ENCODE results near the gene E2F4.
A peak's percentile ranks its signal among the peaks of the same experiment; 100 is the strongest.

Gene E2F4

DNA sequence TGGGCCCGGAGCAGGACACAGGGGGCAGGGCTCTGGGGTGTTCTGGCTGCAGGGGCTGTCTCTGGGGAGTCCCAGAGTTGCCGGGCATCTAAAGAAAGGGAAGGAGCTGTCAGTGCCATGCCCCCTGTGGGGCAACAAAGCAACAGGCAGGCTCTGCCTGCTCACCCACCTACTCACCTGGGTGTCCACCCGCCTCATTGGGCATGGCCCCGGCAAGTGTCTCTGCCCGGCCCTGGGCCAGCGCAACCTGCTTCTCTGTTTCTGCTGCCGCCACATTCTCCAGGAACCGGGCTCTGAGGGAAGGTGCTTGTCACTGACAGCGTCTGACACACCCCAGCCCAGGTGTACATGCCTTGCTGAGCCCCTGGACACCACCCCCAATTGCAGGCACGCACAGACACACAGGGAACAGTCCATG is 42.2 kb downstream of the E2F4 start:
- Histone ChIP-seq H3K4me3 (ENCODE audit: control insufficient read depth in 1 of 7, extremely low read depth in 1 of 7, insufficient read depth in 4 of 7, low read depth in 2 of 7, low read length in 6 of 7) (no peak overlapping the region), H3K27ac (ENCODE audit: insufficient read depth in 1 of 2, low read depth in 1 of 2, low read length in 2 of 2, poor library complexity in 1 of 2, severe bottlenecking in 2 of 2) (no peak overlapping the region), H3K9me3 (ENCODE audit: control extremely low read depth in 1 of 5, control insufficient read depth in 4 of 5, insufficient read depth in 2 of 5, low read depth in 1 of 5, low read length in 4 of 5) (no peaks in the 10 kb centered on the region), H3K27me3 (replicated peaks in 2 of 5; ENCODE audit: control insufficient read depth in 4 of 5, insufficient read depth in 5 of 5, low read length in 4 of 5) (no peaks in the 10 kb centered on the region), H3K4me1 (ENCODE audit: control extremely low read depth in 1 of 4, control insufficient read depth in 4 of 4, insufficient read depth in 4 of 4, low read length in 3 of 4) (no peaks in the 10 kb centered on the region), H3K36me3 (ENCODE audit: control insufficient read depth in 4 of 4, insufficient read depth in 4 of 4, low read length in 3 of 4) (peaks cover 13 to 88% (median 70%) of the 10 kb centered on the region in 4 experiments)
- DNase-seq: no peak
- POLR2A ChIA-PET: interaction anchor here (1.5 to 2.4 kb wide), 2 partner anchors 11 to 13 kb away, joined by 3 to 12 read pairs; partner anchors contain the start of gene FHOD1
- CTCF ChIA-PET: interaction anchor here (0.9 to 10.7 kb wide), 2 partner anchors 12 to 32 kb away, joined by 3 to 108 read pairs; partner anchors contain the start of genes FHOD1 and SLC9A5
- WGBS (ENCODE audit: insufficient coverage): 97% methylated on average over 9 of the region's 10 CpGs

DNA sequence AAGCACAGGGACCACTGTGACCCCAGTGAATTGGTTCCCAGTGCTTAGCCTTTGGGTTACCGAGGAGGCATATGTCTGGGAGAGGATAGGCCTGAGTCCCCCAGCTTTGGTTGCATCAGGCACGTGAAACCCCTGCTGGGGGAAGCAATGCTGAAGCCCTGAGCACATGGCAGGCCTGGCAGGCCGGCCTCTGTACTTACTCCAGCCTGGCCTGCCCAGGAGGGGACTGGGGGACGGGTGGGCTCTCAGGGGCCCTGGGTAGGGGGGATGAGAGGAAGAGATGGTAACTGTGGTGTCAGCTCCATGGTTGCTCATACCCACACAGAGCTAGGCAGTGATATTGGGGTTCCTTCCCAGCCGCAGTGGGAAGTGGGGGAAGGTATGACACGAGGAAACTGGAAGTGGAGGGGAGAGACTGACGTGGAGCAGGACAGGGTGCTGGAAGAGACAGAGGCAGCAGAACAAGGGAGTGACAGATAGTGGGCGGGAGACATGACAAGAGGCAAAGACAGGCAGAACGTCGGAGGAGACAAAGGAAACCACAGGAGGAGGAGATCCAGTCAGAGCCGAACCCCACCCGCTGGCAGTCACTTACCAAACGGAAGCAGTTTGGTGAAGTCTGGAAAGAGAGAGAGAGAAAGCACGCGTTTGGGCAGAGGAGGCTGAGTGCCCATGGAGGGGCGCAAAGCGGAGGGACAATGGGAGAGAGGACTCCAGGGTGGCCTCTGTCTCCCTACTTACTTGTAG is 44.0 kb downstream of the E2F4 start:
- Histone ChIP-seq H3K4me3 (ENCODE audit: control insufficient read depth in 1 of 7, extremely low read depth in 1 of 7, insufficient read depth in 4 of 7, low read depth in 2 of 7, low read length in 6 of 7) (no peak overlapping the region), H3K27me3 (replicated peaks in 2 of 5; ENCODE audit: control insufficient read depth in 4 of 5, insufficient read depth in 5 of 5, low read length in 4 of 5) (no peaks in the 10 kb centered on the region), H3K9me3 (ENCODE audit: control extremely low read depth in 1 of 5, control insufficient read depth in 4 of 5, insufficient read depth in 2 of 5, low read depth in 1 of 5, low read length in 4 of 5) (no peaks in the 10 kb centered on the region), H3K27ac (ENCODE audit: insufficient read depth in 1 of 2, low read depth in 1 of 2, low read length in 2 of 2, poor library complexity in 1 of 2, severe bottlenecking in 2 of 2) (no peak overlapping the region), H3K36me3 (ENCODE audit: control insufficient read depth in 4 of 4, insufficient read depth in 4 of 4, low read length in 3 of 4) (peaks cover 17 to 78% (median 58%) of the 10 kb centered on the region in 4 experiments), H3K4me1 (ENCODE audit: control extremely low read depth in 1 of 4, control insufficient read depth in 4 of 4, insufficient read depth in 4 of 4, low read length in 3 of 4) (peaks cover 0 to 6% (median under 1%) of the 10 kb centered on the region in 4 experiments)
- DNase-seq: peak in 1 of 3 donors; percentile 23
- ChIA-PET POLR2A (no interaction called here), CTCF (interaction anchor here (0.9 to 10.7 kb wide), 3 partner anchors 9 to 43 kb away, joined by 3 to 108 read pairs (median 4); partner anchors contain the start of genes FHOD1, SLC9A5 and TMEM208)
- 98% methylated on average over 17 of the region's 17 CpGs for WGBS (ENCODE audit: insufficient coverage)

DNA sequence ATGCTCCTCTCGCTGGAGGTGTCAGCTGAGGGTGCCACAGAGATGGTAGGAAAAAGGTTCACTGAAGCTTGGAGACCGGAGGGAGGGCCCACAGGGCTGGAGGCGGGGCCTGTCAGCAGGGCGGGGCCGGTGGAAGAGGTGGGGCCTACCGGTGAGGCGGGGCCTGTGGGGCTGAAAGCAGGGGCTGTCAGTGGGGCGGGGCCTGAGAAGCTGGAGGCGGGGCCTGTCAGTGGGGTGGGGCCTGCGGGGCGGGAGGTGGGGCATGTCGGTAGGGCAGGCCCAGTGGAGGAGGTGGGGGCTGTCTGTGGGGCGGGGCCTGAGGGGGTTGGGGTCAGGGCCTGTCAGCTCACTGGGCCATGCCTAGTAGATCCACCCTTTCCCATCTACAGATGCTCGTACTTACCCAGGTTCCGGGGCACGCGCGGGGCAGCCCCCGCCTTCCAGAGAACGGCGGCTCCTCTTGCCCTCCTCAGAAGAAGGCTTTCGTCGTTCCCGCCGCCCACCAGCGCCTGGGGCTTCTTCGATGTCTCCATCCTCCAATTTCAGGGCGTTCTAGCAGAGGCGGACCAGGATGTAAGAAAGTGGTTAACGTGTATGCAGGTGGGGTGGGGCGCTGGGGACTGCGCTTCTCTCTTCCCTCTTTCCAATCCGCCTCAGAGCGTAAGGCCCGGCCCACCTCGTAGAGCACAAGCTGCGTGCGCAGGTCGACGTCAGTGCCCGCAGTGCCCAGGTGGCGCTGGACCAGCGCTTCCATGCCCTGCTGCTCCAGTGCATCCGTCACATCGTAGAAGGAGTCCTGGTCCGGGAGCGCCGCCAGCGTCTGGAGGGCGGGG is 44.8 kb downstream of the E2F4 start:
- WGBS (ENCODE audit: insufficient coverage): 95% methylated on average over 30 of the region's 50 CpGs
- H3K4me1 ChIP-seq (ENCODE audit: control extremely low read depth in 1 of 4, control insufficient read depth in 4 of 4, insufficient read depth in 4 of 4, low read length in 3 of 4): peaks cover 0 to 14% (median 6%) of the 10 kb centered on the region in 4 experiments
- no peaks in the 10 kb centered on the region for H3K27me3 ChIP-seq (replicated peaks in 2 of 5; ENCODE audit: control insufficient read depth in 4 of 5, insufficient read depth in 5 of 5, low read length in 4 of 5)
- no peak overlapping the region for H3K4me3 ChIP-seq (ENCODE audit: control insufficient read depth in 1 of 7, extremely low read depth in 1 of 7, insufficient read depth in 4 of 7, low read depth in 2 of 7, low read length in 6 of 7)
- no peak overlapping the region for H3K27ac ChIP-seq (ENCODE audit: insufficient read depth in 1 of 2, low read depth in 1 of 2, low read length in 2 of 2, poor library complexity in 1 of 2, severe bottlenecking in 2 of 2)
- POLR2A ChIA-PET: interaction anchor here (1.9 kb wide), 1 partner anchor 9 kb away, joined by 5 read pairs; no protein-coding TSS in a partner anchor
- peaks cover 17 to 74% (median 51%) of the 10 kb centered on the region in 4 experiments for H3K36me3 ChIP-seq (ENCODE audit: control insufficient read depth in 4 of 4, insufficient read depth in 4 of 4, low read length in 3 of 4)
- peak; percentile 67 to 80 (median 75) for DNase-seq
- H3K9me3 ChIP-seq (ENCODE audit: control extremely low read depth in 1 of 5, control insufficient read depth in 4 of 5, insufficient read depth in 2 of 5, low read depth in 1 of 5, low read length in 4 of 5): no peaks in the 10 kb centered on the region
- CTCF ChIA-PET: interaction anchor here (0.9 to 10.7 kb wide), 4 partner anchors 9 to 43 kb away, joined by 3 to 108 read pairs (median 6); partner anchors contain the start of genes FHOD1, SLC9A5 and TMEM208

DNA sequence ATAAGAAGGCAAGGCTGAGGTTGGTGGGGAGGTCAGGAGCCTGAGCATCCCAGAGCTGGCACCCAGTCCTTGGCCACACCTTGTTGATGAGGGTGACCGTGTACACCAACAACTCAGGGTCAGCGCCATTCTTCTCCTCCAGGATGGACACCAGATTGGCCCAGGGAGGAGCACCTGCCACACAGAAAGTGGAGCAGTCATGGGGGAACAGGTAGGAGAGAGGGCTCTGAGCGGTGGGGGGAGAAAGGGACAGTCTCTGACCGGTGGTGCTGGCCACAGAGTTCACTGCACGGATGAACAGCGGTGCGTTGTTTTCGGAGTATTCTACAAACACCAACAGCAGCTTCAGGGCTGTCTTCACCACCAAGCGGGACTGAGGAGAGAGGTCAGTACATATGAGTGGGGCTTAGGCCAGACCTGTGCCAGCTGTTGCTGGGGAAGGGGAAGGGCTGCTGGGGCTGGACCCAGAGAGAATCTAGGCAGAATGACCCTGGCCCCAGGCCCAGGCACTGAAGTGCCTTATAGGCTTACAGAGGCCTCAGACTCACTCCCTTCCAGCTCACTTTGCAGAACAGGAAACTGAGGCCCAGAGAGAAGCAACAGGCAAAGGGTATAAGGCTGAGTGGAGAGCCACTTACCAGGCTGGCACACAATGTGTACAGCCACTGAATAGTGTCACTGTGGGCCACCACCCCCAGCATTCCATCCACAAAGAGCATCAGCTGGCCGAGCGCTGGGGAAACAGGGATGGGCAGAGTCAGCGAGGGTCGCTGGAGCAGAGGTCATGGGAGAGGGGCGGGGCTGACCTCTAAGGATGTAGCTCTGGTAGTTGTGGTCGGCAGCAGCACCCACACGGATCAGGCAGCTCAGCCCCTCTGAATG is 45.7 kb downstream of the E2F4 start:
- H3K36me3 ChIP-seq (ENCODE audit: control insufficient read depth in 4 of 4, insufficient read depth in 4 of 4, low read length in 3 of 4): peaks cover 17 to 73% (median 49%) of the 10 kb centered on the region in 4 experiments
- H3K27ac ChIP-seq (ENCODE audit: insufficient read depth in 1 of 2, low read depth in 1 of 2, low read length in 2 of 2, poor library complexity in 1 of 2, severe bottlenecking in 2 of 2): no peak overlapping the region
- H3K4me1 ChIP-seq (ENCODE audit: control extremely low read depth in 1 of 4, control insufficient read depth in 4 of 4, insufficient read depth in 4 of 4, low read length in 3 of 4): peaks cover under 1 to 22% (median 11%) of the 10 kb centered on the region in 4 experiments
- 94% methylated on average over 12 of the region's 16 CpGs for WGBS (ENCODE audit: insufficient coverage)
- H3K27me3 ChIP-seq (replicated peaks in 2 of 5; ENCODE audit: control insufficient read depth in 4 of 5, insufficient read depth in 5 of 5, low read length in 4 of 5): no peaks in the 10 kb centered on the region
- no peak for DNase-seq
- CTCF ChIA-PET: interaction anchor here (1.0 to 2.3 kb wide), 3 partner anchors 8 to 10 kb away, joined by 3 to 9 read pairs (median 9); partner anchors contain the start of genes FHOD1, SLC9A5 and TMEM208
- H3K4me3 ChIP-seq (ENCODE audit: control insufficient read depth in 1 of 7, extremely low read depth in 1 of 7, insufficient read depth in 4 of 7, low read depth in 2 of 7, low read length in 6 of 7): no peak overlapping the region
- H3K9me3 ChIP-seq (ENCODE audit: control extremely low read depth in 1 of 5, control insufficient read depth in 4 of 5, insufficient read depth in 2 of 5, low read depth in 1 of 5, low read length in 4 of 5): no peaks in the 10 kb centered on the region
- POLR2A ChIA-PET: interaction anchor here (1.9 kb wide), 2 partner anchors 8 to 10 kb away, joined by 5 read pairs; partner anchors contain the start of gene TMEM208

DNA sequence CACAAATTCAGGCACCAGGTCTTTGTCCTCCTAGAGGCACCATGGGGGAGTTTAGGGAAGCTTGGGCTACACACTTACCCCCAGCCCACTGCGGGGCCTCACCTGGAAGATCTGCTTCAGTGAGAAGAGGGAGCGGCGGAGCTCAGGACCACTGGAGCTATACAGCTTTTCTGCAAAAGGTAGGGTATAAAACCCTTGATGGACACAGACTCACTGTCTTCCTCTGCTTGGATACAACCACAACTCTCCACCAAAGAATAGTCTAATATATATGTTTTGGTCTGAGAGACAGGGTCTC is 46.3 kb downstream of the E2F4 start:
- Histone ChIP-seq H3K4me1 (ENCODE audit: control extremely low read depth in 1 of 4, control insufficient read depth in 4 of 4, insufficient read depth in 4 of 4, low read length in 3 of 4) (peaks cover 7 to 26% (median 15%) of the 10 kb centered on the region in 4 experiments), H3K27me3 (replicated peaks in 2 of 5; ENCODE audit: control insufficient read depth in 4 of 5, insufficient read depth in 5 of 5, low read length in 4 of 5) (no peaks in the 10 kb centered on the region), H3K36me3 (ENCODE audit: control insufficient read depth in 4 of 4, insufficient read depth in 4 of 4, low read length in 3 of 4) (peaks cover 17 to 75% (median 47%) of the 10 kb centered on the region in 4 experiments), H3K9me3 (ENCODE audit: control extremely low read depth in 1 of 5, control insufficient read depth in 4 of 5, insufficient read depth in 2 of 5, low read depth in 1 of 5, low read length in 4 of 5) (no peaks in the 10 kb centered on the region), H3K27ac (ENCODE audit: insufficient read depth in 1 of 2, low read depth in 1 of 2, low read length in 2 of 2, poor library complexity in 1 of 2, severe bottlenecking in 2 of 2) (no peak overlapping the region), H3K4me3 (ENCODE audit: control insufficient read depth in 1 of 7, extremely low read depth in 1 of 7, insufficient read depth in 4 of 7, low read depth in 2 of 7, low read length in 6 of 7) (no peak overlapping the region)
- WGBS (ENCODE audit: insufficient coverage): no CpG with 5 or more reads among the region's 3 CpGs
- CTCF ChIA-PET: interaction anchor here (1.0 to 2.3 kb wide), 3 partner anchors 9 to 10 kb away, joined by 3 to 9 read pairs (median 9); partner anchors contain the start of genes FHOD1, SLC9A5 and TMEM208
- no peak for DNase-seq
- POLR2A ChIA-PET: interaction anchor here (1.9 kb wide), 2 partner anchors 8 to 11 kb away, joined by 5 read pairs; partner anchors contain the start of gene TMEM208

DNA sequence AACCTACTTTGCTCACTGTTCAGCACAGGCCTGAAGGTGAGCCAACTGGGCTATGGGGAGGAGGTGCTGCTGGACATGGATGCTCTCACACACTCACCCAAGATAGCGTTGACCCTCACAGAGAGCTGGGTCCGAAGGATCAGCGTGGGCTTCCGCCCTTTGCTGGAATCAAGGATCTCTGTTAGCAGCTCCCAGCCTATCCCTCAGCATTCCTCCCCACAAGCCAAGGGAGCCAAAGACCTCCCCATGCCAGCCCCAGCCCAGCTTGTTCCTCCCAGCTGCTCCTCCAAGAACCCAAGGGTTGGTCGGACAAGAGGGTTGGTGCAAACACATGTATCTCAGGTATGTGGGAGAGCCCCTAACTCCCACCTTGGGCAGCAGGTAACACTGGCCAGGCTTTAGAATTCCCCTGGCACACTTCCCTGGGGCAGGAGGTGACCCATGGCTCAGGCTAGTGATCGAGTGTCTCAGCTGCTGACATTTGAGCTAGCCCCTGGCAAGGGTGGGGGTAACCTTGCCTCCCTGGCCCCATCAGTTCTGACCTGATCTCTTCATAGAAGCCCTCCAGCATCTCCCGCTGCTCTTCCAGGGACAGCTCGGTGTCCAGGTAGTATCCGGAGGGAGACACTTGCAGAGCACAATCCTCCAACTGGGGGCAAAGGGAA is 47.0 kb downstream of the E2F4 start:
- H3K36me3 ChIP-seq (ENCODE audit: control insufficient read depth in 4 of 4, insufficient read depth in 4 of 4, low read length in 3 of 4): peaks cover 17 to 69% (median 42%) of the 10 kb centered on the region in 4 experiments
- no peaks in the 10 kb centered on the region for H3K27me3 ChIP-seq (replicated peaks in 2 of 5; ENCODE audit: control insufficient read depth in 4 of 5, insufficient read depth in 5 of 5, low read length in 4 of 5)
- H3K4me3 ChIP-seq (ENCODE audit: control insufficient read depth in 1 of 7, extremely low read depth in 1 of 7, insufficient read depth in 4 of 7, low read depth in 2 of 7, low read length in 6 of 7): no peak overlapping the region
- peaks cover 12 to 33% (median 22%) of the 10 kb centered on the region in 4 experiments for H3K4me1 ChIP-seq (ENCODE audit: control extremely low read depth in 1 of 4, control insufficient read depth in 4 of 4, insufficient read depth in 4 of 4, low read length in 3 of 4)
- H3K9me3 ChIP-seq (ENCODE audit: control extremely low read depth in 1 of 5, control insufficient read depth in 4 of 5, insufficient read depth in 2 of 5, low read depth in 1 of 5, low read length in 4 of 5): no peaks in the 10 kb centered on the region
- no peak overlapping the region for H3K27ac ChIP-seq (ENCODE audit: insufficient read depth in 1 of 2, low read depth in 1 of 2, low read length in 2 of 2, poor library complexity in 1 of 2, severe bottlenecking in 2 of 2)
- ChIA-PET CTCF (interaction anchor here (0.6 to 2.5 kb wide), 8 partner anchors 8 to 54 kb away, joined by 3 to 9 read pairs (median 5); partner anchors contain the start of genes FHOD1, SLC9A5 and TMEM208), POLR2A (interaction anchor here (1.9 kb wide), 1 partner anchor 12 kb away, joined by 5 read pairs; the partner anchor contains the start of gene TMEM208)
- no peak for DNase-seq
- WGBS (ENCODE audit: insufficient coverage): 98% methylated on average over 7 of the region's 9 CpGs
